Measurements from ENCODE around the gene PDPR. TPM values are rescaled to one million over a fixed set of nuclear protein-coding genes. Genes with fewer than 3 reads are reported as not detected.
"Not testable (repeated sequence)": the region's sequence is repeated elsewhere in the genome, so short reads cannot be mapped to it uniquely, and the experiment has no call there.

Gene PDPR
- 10 to 100 TPM; 37.2 to 51.5 TPM for total RNA-seq

DNA sequence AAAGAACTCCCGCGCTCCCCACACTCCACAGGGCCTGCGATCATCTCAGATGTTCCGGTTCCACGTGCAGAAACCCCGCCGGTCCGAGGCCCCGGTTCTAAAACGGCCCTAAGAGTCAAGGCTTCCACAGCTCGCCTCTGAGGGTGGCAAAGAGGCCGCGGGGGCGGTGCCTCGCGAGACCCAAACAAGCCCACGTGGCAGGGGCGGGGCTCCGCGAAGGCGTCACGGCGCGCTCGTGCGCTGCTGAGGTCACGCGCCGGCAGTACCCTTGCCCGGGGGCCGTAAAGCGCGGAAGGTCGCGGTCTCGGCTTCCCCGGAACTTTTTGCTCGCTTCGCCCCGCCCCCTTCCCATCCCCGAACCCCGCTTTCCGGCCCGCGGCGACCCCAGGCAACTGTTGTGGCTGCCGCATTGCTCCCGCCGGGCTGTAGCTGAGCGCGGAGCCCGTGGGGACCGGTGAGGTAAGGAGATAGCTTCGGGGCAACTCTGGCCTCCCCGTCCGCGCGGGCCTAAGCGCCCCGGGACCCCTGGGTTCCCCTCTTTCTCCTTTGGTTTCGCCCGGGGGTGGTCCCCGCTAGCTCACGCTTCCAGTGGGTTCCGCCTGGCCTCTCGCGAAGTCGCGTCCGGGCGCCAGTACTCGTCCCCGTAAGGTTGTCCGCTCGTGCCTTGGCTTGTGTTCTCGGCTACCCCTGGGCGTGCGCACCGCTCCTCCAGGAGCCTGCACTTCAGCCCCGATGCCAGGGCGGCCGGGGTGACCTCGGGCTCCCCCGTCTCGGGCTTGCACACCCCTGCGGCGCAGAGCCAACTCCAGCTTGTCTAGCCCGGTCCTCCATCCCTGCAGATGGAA lies at the start of gene PDPR:
PDPR (plus strand) TSS at position 351 of the 845 bp plus-strand sequence. CDS start 6,161 bp downstream, outside the sequence.
- DNase-seq (ENCODE audit: low spot score) (peak; percentile 95), ATAC-seq (peak; percentile 98)
- not testable (repeated sequence) for H3K36me3 Mint-ChIP-seq, H3K27me3 Mint-ChIP-seq, H3K9me3 Mint-ChIP-seq
- Mint-ChIP-seq H3K4me1 (ENCODE audit: low read depth in 2 of 2) (peaks cover 15 to 18% of the 10 kb centered on the region in 2 donors), H3K27ac (peak within 1 kb of the TSS; percentile 66 to 84), H3K4me3 (peak within 1 kb of the TSS; percentile 88)

DNA sequence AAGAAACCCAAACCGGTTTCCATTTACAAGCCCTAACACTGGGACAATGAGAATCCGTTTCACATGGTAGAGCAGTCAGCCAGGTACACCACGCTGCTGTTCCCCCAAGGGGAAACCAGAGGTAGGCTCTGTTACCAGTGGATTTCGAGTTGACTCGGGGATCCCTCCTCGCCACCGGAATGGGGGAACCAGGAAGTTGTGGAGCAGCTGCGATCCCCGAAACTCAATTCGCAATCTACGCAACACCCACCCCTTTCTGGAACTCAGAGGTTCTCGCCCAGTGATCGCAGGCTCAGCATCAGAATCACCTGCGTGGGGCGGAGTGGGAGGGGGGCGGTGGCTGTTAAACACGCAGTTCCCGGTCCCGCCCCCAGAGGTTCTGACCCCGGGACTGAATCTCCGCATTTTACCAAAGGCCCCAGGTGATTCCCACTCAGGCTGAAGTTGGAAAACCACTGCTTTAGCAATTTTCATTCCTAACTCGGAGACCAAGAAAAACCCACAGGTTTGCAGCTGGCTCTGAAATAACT lies 49.2 kb upstream of the PDPR start:
- DNase-seq (ENCODE audit: low spot score) = peak; percentile 69
- peak; percentile 25 to 40 for ATAC-seq
- peak overlapping the region; percentile 64 for H3K4me3 Mint-ChIP-seq
- H3K36me3 Mint-ChIP-seq; H3K27ac Mint-ChIP-seq; H3K9me3 Mint-ChIP-seq; H3K4me1 Mint-ChIP-seq (ENCODE audit: low read depth in 2 of 2); H3K27me3 Mint-ChIP-seq: not testable (repeated sequence)

DNA sequence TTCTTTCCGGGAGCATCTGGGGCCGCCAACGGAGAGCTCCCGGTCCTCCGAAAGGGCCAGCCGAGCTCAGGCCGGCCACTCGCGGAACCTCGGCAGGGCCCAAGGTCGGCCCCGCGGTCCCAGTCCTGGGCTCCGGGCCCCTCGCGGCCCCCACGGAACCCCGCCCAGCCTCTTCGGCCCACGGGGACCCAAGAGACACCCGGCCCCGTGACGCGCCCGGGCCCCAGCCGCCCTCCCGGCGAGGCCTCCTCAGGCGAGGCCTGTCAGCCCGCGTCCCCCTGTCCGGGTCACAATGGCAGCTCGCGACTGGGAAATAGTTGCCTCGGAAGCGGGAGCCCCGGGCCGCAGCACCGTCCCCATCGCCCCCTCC lies 48.8 kb upstream of the PDPR start:
- not testable (repeated sequence) for H3K27ac Mint-ChIP-seq; H3K27me3 Mint-ChIP-seq; H3K36me3 Mint-ChIP-seq; H3K4me1 Mint-ChIP-seq (ENCODE audit: low read depth in 2 of 2); DNase-seq (ENCODE audit: low spot score); H3K9me3 Mint-ChIP-seq
- H3K4me3 Mint-ChIP-seq = peak overlapping the region; percentile 70
- peak; percentile 61 to 63 for ATAC-seq

DNA sequence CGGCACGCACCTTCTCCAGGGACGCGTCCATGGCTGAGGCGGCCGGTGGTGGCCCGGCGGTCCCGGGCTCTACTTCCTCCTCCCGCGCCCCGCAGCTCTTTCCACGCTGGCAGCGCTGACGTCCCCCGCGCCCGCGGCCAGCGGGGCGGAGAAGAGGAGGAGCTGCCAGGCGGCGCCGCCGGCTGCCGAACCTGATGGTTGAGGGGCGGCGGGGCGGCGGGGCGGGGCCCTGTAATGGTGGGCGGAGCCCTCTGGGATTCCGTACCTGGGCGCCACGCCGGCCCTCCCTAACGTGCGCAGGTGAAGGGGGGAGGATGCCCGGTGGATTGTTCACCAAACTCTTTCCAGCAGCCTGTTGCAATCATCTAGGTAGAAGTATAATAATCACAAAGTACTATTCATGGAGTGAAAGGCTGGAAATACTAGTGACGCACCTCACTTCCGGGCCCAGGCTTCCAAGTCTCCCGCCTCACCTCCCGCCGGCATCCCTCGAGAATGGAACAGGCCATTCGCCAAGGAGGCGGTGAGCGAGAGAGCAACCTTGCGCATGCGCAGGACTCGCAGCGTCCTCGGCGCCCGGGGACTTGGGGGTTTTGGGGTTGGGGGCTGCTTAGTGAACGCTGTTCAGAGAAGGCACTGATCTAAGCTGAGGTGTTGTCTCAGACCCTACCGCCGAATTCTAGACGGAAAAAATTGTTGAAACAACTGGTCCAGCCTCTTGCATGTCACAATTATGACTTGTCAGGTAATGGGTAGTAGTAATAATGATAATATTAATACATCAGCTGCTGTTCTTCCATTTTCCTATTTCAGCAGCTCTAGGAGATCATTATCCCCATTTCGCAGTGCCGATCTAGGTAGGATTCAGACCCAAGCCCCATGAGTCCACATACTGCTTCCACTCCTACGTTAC lies 48.1 kb upstream of the PDPR start:
- Mint-ChIP-seq H3K27ac (peak overlapping the region in 1 of 2 donors; percentile 29), H3K4me3 (peak overlapping the region; percentile 70)
- DNase-seq (ENCODE audit: low spot score) = peak; percentile 93
- not testable (repeated sequence) for H3K9me3 Mint-ChIP-seq; H3K36me3 Mint-ChIP-seq; H3K27me3 Mint-ChIP-seq; H3K4me1 Mint-ChIP-seq (ENCODE audit: low read depth in 2 of 2)
- ATAC-seq = peak; percentile 97 to 98

DNA sequence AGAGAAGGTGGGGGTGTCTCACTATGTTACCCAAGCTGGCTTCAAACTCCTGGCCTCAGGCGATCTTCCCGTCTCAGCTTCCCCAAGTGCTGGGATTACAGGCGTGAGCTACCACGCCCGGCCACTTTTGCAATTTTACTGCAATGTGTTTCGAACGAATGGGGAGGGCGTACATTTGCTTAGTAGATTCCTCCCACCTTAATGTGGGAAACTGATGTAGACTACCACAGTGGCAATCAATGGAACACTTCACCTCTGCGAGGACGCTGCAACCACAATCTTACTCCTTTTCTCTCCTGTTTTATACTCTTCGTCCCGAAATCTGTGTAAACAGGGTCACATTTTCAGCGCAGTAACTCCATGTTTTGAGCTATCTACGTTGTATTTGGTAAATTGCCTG lies 47.4 kb upstream of the PDPR start:
- not testable (repeated sequence) for DNase-seq (ENCODE audit: low spot score); ATAC-seq; H3K9me3 Mint-ChIP-seq; H3K27ac Mint-ChIP-seq; H3K4me1 Mint-ChIP-seq (ENCODE audit: low read depth in 2 of 2); H3K36me3 Mint-ChIP-seq; H3K27me3 Mint-ChIP-seq
- peak overlapping the region; percentile 62 for H3K4me3 Mint-ChIP-seq

DNA sequence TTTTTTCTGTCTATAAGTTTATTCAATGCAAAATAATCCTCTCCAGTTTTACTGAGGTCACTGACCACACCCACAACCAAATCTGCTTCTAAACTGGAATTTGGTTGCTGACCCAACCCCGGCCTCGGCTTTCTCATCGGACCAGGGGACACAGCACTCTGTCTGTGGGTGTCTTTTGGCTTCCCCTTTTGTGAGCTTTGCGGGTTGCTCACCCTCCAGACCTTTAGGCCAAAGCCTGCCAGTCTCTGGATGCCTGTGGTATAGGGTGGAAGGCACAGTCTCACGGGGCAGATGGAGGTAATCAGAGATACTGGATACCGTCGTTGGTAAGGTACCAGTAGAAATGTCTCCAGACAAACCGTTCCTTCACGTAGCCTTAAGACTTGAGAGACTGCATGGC lies 35.1 kb upstream of the PDPR start:
- ATAC-seq; H3K36me3 Mint-ChIP-seq; H3K27ac Mint-ChIP-seq; H3K4me3 Mint-ChIP-seq; DNase-seq (ENCODE audit: low spot score); H3K4me1 Mint-ChIP-seq (ENCODE audit: low read depth in 2 of 2); H3K9me3 Mint-ChIP-seq; H3K27me3 Mint-ChIP-seq: not testable (repeated sequence)

DNA sequence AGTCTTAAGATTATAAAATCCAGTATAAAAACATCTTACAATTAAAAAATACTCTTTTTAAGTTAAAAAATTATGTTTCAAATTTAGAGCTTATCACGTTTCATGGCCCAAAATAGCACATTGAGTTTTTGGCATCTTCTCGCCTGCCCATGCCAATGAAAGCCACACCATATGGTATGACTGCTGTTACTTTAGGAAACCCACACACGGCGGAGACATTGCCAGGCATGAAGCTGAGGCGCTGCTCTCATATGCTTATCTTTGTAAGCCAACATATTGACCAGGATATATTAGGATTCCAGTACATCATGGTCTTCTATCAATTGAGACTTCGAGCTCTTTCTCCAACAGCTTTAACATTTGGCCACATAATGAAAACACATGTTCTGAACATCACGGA lies 32.9 kb upstream of the PDPR start:
- not testable (repeated sequence) for H3K4me1 Mint-ChIP-seq (ENCODE audit: low read depth in 2 of 2); H3K27me3 Mint-ChIP-seq; ATAC-seq; H3K27ac Mint-ChIP-seq; H3K36me3 Mint-ChIP-seq; H3K4me3 Mint-ChIP-seq; DNase-seq (ENCODE audit: low spot score); H3K9me3 Mint-ChIP-seq

DNA sequence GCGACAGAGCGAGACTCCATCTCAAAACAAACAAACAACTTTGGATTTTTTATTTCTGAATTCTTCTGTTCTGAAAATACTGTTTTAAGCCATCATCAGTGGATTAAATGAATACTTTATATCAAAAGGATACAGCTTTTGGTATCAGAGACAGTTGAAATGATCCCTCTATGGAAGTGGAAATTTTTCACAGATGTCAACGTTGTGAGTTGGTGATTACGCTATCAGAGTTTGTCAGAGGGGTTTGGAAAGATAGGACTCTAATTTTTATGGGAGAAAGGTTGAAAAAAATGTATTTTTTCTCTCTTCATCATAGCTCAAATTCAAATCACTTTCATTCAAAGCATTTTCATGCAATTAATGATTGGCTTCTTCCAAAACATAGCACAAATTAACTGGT lies 30.2 kb upstream of the PDPR start:
- H3K27me3 Mint-ChIP-seq; H3K9me3 Mint-ChIP-seq; H3K27ac Mint-ChIP-seq; H3K36me3 Mint-ChIP-seq; H3K4me1 Mint-ChIP-seq (ENCODE audit: low read depth in 2 of 2); ATAC-seq; H3K4me3 Mint-ChIP-seq; DNase-seq (ENCODE audit: low spot score): not testable (repeated sequence)

DNA sequence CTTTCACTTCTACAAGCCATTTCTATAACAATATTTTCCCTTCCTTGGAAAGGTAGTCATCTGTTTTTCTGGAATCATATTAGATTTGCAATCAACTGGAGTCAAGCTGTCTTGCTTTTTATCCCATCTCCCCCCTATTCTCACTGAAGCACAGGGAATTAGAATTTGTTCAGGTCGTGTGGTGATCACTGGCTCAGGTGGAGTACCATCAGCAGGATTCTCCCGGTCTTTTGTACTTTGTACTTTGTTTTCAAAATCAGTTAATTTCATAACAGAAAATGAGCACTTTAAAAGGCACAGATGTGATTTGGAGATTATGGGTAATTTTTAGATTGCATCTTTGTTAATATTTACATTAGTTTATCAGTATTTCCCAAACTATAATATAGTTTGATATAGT lies 26.0 kb upstream of the PDPR start:
- ATAC-seq; H3K27me3 Mint-ChIP-seq; DNase-seq (ENCODE audit: low spot score); H3K4me1 Mint-ChIP-seq (ENCODE audit: low read depth in 2 of 2); H3K36me3 Mint-ChIP-seq; H3K27ac Mint-ChIP-seq; H3K4me3 Mint-ChIP-seq; H3K9me3 Mint-ChIP-seq: not testable (repeated sequence)

DNA sequence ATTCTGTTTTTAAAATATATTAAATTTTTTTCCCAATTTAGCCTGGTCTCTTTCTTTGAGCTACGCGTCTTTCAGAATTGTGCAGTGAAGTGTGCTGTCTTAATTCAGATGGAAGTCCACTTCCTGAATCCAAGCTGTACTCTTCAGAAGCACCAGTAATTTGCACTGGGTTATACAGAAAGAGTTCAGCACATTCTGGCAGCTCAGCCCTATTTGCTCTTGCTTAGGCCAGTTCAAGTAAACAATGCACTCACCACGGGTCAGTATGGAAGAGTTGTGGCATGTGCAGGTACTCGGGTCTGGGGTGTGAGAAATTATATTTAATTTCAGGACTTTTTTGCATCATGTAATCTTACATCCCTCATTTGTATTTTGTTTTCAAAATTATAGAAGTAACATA lies 25.3 kb upstream of the PDPR start:
- H3K4me1 Mint-ChIP-seq (ENCODE audit: low read depth in 2 of 2); H3K36me3 Mint-ChIP-seq; DNase-seq (ENCODE audit: low spot score); H3K9me3 Mint-ChIP-seq; ATAC-seq; H3K27ac Mint-ChIP-seq; H3K27me3 Mint-ChIP-seq; H3K4me3 Mint-ChIP-seq: not testable (repeated sequence)

DNA sequence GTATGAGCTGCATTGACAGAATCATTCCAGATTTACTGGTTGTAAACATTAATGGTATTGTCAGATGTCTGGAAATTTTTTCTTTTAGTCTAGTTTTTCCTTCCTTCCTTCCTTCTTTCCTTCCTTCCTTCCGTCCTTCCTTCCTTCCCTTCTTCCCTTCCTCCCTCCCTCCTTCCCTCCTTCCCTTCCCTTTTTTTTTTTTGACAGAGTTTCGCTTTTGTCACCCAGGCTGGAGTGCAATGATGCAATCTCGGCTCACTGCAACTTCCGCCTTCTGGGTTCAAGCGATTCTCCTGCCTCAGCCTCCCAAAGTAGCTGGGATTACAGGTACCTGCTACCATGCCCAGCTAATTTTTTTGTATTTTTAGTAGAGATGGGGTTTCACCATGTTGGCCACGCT lies 24.8 kb upstream of the PDPR start:
- H3K4me1 Mint-ChIP-seq (ENCODE audit: low read depth in 2 of 2); H3K27ac Mint-ChIP-seq; H3K4me3 Mint-ChIP-seq; H3K27me3 Mint-ChIP-seq; H3K9me3 Mint-ChIP-seq; DNase-seq (ENCODE audit: low spot score); H3K36me3 Mint-ChIP-seq; ATAC-seq: not testable (repeated sequence)

DNA sequence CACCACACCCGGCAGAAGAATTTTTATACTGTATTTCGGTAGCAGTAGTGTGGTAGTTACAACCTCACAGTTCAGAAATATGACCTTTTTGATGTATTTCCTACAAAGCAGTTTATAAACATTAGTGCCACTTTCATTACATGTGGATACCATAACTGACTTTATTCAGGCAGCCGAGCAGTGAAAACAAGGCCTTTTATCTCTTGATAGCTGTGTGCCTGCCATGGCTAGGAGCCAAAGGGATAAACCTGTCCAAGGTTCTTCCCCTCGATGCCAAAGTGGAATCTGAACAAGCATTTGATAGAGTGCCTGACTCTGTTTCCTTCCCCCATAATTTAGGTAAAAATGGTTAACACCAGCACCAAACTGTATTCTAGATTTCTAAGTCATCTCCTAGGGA lies 23.0 kb upstream of the PDPR start:
- not testable (repeated sequence) for ATAC-seq; H3K9me3 Mint-ChIP-seq; H3K36me3 Mint-ChIP-seq; H3K27ac Mint-ChIP-seq; H3K4me3 Mint-ChIP-seq; H3K27me3 Mint-ChIP-seq; H3K4me1 Mint-ChIP-seq (ENCODE audit: low read depth in 2 of 2); DNase-seq (ENCODE audit: low spot score)

DNA sequence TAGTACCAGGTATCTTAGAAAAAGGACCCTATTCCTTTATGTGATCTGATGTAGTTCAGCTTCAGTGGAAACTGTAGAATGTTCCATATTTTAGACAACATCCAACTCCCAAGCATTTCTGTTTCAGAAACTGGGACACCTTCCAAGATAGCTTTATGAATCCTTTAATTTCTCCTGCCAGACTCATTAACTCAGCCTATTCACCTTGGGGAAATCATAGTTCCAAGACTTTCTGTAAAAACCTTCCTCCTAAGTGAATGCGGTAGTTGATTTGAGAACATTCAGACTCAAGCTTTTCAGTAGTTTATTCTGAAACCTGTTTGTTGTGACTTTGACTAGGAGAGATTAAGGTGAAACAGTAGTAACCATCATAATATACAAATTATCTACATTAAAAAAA lies 20.0 kb upstream of the PDPR start:
- H3K27me3 Mint-ChIP-seq; H3K4me1 Mint-ChIP-seq (ENCODE audit: low read depth in 2 of 2); DNase-seq (ENCODE audit: low spot score); ATAC-seq; H3K4me3 Mint-ChIP-seq; H3K27ac Mint-ChIP-seq; H3K9me3 Mint-ChIP-seq; H3K36me3 Mint-ChIP-seq: not testable (repeated sequence)
